GM21381 (cell line): Measurements from ENCODE around the gene RNF167.

ENCODE experiments used
- ATAC-seq: cut with Tn5 transposase; IDR thresholded peaks from one replicate; pipeline ENCODE4 v1.9.1; 2021; ENCODE audit warnings: mild to moderate bottlenecking, moderate library complexity; ENCODE audit not compliant: unreplicated experiment

The RNF167 gene

DNA sequence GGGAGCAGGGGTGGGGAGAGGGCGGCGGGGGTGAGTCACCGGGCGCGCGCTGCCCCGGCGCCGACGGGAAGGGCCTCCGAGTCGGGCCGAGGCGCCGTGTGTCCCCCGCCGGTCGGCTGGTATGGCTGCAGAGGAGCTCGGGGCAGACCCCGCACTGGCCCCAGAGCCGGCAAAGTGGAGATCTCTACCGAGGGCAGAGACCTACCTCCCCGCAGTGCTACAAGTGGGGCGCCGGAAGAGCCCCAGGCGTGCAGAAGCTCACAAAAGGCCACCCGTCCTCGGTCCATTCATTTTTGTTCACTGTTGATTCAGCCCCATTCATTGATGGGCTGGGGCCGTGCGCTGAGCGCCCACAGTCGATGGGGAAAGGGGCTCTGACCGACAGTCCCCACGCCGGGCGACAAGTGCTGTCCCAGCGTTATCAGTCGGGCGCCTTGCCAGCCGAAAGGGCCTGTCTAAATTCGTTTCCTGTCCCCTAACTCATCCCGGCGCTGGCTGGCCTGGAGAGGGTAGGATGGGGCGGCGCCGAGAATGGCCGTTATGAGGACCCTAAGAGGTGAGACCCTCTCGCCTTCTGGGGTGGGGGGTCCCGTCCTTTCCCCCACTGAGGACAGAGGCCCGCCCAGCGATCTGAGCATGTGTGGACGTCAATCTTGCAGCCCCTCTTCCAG is 10.1 kb downstream of the RNF167 start:
- ATAC-seq = no peak

GRCh38 chr17:4950746-4951204 is 10.7 kb downstream of the RNF167 start, which contains the start of gene ENO3:
TSS of gene ENO3 (plus strand) at chr17:4951119. CDS start at chr17:4951830, 711 bp downstream.
- no peak for ATAC-seq

DNA sequence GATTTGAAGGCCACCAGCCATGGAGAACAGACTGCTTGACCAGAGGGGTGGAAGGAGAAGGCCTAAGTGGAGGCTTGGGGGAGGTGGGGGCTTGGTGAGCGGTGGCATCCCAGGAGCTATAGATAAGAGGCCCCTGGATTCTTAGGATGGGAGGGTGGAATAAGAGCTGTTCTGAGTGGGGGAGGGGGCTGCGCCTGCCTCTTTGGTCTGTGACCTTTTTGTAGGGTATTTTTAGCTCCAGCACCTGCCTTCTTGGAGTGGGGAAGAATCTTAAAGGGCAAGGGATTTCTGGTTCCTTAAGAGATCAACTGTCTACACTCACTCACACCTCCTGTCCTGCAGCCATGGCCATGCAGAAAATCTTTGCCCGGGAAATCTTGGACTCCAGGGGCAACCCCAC is 11.4 kb downstream of the RNF167 start:
- ATAC-seq = no peak

GRCh38 chr17:4953451-4953961 is 13.4 kb downstream of the RNF167 start:
- ATAC-seq = no peak

DNA sequence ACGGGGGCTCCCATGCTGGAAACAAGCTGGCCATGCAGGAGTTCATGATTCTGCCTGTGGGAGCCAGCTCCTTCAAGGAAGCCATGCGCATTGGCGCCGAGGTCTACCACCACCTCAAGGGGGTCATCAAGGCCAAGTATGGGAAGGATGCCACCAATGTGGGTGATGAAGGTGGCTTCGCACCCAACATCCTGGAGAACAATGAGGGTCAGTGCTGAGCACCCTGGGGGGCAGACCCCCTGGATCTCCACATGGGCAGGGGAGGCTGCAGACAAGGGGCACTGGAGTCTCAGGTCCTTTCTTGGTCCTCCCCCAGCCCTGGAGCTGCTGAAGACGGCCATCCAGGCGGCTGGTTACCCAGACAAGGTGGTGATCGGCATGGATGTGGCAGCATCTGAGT is 15.0 kb downstream of the RNF167 start:
- no peak for ATAC-seq

- no peak for ATAC-seq
These were observed 16.5 kb downstream of the RNF167 start for GRCh38 chr17:4956493-4957061.

GRCh38 chr17:4958102-4958501 is 18.0 kb downstream of the RNF167 start:
- no peak for ATAC-seq

GRCh38 chr17:4959261-4959965 is 19.3 kb downstream of the RNF167 start:
- no peak for ATAC-seq

DNA sequence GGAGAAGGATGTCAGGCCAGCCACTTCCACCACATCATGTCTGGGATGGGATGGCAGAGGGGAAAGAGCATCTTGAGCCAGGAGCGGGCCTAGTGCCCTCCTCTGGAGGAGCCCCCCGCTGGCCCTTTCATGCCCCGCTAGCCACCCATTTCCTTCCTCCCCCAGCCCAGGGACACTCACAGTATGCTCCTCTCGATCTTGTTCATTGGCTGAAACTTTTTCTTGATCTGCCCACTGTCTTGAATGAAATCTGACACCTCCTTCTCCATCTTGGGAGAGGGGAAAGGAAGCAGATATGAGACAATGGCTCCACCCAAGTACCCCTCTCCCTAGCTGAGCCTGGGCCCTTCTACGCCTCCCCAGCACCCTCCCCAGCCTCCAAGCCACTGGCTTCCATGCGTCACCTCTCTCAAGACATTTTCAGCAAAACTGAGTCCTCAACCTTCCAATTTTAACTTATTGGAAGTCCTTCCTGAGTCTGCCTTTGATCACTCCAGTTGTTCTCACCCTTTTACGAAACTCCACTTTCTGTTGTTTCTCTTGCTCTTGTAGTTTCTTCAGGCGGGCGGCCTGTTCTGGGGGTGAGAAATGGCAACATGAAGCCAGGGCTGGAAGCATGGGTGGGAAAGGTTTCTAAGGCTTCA is 20.3 kb downstream of the RNF167 start:
- no peak for ATAC-seq

GRCh38 chr17:4965311-4965986 is 25.4 kb downstream of the RNF167 start:
- ATAC-seq = no peak

DNA sequence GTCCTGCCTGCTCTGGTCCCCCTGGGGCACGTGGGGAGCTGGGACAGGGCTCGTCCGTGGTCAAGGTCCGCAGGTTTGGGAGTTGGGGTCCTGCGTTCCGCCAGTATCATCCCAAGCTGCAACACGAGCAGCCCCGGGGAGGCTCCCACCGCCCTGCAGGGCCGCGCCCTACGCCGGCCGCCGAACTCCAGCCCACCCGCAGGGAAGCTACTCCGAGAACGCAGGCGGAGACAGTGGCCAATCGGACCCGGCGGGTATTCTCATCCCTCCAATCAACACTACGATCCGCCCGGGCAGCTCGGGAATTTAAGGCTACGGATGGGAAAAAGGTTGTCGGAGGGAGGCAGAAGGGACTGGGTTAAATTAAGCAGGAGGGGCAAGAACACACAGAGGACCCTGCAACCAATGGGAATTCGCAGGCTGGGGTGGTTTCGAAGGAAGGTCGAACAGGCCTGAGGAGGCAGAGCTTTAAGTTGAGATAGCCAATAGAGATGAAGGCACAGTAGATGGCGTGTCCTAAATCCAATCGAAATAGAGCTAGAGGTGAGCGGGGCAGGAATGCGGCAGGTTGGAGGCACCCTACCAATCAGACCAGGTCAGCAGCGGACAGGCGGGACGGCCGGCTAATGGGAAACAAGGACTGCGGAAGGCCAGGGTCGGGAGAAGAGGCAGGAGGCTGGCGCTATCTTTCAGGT is 26.9 kb downstream of the RNF167 start:
- peak; percentile 73 for ATAC-seq

DNA sequence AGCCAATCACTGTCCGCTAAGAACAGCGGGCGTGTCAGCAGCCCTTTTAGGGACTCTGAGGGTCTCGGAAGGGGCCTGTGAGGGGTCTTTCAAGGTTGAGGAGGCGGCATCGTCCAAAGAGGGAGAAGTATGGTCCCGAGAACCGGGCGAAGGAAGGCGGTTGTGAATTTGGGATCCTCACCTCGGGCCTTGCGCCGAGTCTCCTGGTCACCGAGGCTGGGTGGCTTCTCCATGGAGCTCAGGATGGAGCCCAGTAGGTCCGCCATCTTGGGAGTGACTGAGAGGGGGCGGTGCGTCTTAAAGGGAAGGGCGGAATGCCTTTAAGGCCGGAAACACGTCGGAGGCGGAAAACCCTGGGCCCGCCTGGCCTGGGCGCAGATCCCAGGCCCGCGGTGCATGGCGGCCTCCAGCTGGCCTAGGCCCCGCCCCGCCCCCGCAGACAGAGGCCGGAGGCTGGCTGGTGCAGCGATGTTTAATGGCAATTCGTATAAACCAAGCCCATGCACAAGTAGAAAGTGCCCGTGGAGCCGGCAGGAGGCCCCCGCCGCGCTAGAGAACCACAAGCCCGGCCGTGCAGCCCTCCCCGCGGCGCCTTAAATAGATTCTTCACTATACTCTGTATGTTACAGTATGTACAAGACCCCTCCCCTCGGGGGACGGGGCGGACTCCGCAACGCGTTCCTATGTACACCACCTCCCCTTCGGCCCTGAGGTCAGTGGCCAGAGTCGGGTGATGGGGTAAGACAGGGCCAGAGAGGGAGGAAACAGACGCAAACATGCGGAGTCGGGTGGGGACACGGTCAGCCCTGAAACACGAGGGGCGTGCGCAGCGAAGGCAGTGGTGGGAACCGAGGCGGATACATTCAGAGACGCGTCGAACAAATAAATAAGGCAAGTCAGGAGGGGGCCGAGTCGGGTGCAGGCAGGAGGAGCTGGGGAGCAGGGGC is 27.7 kb downstream of the RNF167 start, which contains the start of gene SPAG7:
Gene SPAG7 (minus strand): TSS at position 279 of the 947 bp plus-strand sequence. CDS start 13 bp downstream, at position 266.
- peak; percentile 61 for ATAC-seq

DNA sequence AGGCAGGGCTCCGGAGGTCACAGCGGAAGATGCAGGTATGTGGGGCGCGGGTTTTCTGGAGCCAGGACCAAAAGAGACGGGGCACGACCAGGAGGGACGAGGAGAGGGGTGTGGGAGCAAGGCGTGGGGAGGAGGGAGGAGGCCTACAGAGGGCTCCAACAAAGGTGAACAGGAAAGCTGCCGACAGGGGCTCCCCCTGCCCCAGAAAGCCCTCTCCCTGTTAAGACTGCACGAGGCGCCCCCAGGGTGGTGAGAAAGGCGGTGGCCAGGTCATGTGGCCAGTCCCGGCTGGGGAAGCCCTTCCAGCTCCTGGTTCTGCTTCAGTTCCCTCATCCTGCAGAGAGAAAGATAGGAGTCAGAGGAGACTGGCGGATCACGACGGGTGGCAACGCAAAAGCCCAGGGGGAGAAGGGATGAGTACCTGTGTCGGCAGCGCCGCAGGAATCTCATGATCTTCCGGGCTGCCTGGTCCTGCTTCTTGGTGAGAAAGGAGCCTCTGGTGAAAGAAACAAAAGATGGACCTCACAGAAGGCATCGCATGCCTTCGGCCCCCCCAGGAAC is 28.5 kb downstream of the RNF167 start:
- ATAC-seq = no peak

- no peak for ATAC-seq
These were observed 29.0 kb downstream of the RNF167 start for GRCh38 chr17:4969047-4969550.

DNA sequence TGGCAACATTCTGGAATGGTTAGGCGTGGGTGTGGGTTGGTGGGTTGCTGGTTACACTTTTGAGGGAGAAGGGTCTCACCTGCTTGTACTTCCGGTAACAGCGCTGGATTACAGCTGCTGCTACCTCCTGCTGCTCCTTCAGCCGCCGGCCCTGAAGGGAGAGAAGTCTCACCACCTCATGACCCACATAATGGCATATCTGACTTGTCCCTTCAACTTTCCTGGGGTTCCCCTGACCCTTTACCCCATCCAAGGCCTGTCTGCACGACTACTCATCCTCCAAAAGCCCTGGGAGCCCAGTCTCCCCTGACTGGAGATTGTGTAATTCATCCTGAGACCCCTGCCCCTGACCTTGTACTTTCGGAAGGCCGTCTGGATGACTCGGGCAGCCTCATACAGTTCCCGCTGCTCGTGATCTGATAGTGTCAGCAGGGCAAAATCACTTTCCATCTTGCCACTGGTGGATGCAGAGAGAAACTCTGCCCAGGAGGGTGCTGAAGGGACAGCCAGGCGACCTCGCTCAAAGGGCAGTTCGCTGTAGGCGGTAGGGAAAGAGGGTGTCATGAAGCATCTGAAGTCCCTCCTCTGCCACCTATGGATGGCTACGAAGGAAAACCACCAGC is 29.6 kb downstream of the RNF167 start:
- ATAC-seq = no peak

GRCh38 chr17:4970273-4970672 is 30.2 kb downstream of the RNF167 start:
- no peak for ATAC-seq

DNA sequence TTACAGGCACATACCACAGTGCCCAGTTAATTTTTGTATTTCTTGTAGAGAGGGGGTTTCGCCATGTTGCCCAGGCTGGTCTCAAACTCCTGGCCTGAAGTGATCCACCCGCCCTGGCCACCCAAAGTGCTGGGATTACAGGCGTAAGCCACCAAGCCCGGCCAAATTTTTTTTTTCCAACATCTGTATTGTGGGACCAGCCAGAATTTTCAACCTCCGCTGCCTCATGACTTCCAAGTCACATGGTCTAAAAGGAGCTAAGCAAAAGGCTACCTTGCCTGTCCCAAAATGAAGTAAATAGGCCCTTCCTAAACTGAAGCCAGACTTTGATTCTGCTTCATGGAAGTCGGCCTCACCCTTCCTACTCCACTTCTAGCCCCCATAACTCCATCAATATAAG is 31.8 kb downstream of the RNF167 start:
- ATAC-seq = no peak

DNA sequence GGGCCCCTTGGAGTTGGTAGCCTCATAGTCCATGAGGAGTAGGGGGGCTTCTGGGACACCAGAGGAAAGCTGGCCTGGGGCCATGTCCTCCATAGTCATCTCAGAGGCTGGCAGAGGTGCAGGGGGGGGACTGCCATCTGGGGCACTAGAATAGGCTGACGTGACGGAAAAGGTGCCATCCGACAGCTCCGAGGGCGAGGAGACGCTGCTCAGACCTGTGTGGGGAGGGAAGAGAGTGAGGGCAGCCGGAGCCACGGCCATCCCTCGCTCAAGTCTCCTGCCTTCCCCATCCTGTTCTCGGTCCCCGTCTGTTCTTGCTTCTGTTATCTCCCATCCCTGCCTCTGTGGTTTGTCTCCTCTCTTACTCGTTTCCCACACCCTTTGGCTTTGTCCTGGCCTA is 32.3 kb downstream of the RNF167 start:
- ATAC-seq = no peak
